ENCODE results near the gene AMBRA1.
"Not testable (repeated sequence)": the region's sequence is repeated elsewhere in the genome, so short reads cannot be mapped to it uniquely, and the experiment has no call there.

The AMBRA1 gene

GRCh38 chr11:46529928-46530574 is 63.8 kb downstream of the AMBRA1 start:
- DNase-seq = no peak

- peak; percentile 12 for DNase-seq
Observed at GRCh38 chr11:46529095-46529905, 64.5 kb downstream of the AMBRA1 start.

- no peak for DNase-seq
Observed at GRCh38 chr11:46528445-46529094, 65.3 kb downstream of the AMBRA1 start.

DNA sequence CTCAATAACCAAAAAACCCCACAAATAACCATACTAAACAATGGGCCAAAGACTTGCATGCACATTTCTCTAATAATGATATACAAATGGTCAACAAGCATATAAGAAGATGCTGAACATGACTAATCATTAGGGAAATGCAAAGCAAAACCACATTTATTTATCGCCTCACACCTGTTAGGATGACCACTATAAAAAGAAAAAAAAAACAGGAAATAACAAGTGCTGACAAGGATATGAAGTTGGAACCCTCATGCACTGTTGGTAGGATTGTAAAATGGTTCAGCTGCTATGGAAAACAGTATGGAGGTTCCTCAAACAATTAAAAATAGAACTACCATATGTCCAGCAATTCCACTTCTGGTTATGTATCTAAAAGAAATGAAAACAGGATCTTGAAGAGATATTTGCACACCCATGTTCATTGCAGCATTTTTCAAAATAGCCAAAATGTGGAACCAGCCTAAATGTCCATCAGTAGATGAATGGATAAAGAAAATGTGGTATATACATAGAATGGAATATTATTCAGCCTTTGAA is 66.2 kb downstream of the AMBRA1 start:
- no peak for DNase-seq

DNA sequence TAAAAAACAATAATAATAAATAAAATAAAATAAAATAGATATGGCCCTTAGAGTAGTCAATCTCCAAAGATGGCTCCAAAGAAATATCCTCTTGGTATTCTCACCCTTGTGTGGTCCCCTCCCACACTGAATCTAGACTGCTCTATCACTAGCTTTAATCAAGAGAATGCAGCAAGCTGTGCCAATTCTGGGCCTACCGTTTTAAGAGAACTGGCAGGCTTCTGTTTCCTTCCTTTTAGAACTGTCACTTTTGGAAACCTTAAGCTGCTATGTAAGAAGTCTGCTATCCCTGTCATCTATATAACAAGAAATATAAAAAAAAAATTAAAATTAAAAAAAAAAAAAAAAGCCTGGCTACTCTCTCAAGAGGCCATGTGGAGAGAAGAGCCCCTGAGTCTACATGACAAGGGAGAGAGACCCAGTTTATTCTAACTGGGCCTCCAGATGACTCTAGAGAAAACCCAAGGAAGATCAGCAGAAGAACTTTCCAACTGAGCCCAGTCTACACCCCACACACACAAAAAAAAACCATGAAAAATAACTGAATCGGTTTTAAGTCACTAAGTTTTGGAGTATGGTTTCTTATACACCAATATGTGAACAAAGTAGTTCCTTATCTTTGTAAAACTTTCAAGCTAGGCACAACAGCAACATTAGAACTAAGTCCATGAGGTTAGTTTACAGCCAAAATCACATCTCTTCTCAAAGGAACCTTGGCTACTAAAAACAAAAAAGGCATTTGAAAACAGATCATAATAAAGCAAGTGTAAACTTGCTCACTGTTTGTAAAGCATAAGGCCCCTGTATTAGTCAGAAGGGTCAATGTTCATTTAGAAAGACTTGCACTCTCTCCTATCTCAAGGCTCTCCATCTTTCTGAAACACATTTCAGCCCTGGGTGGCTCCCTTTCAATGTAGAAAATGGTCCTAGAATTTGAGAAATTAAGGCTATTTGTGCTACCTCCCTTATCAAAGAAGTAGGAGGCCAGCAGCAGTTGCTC is 67.3 kb downstream of the AMBRA1 start:
- DNase-seq = no peak

GRCh38 chr11:46524201-46524770 is 69.5 kb downstream of the AMBRA1 start:
- no peak for DNase-seq

DNA sequence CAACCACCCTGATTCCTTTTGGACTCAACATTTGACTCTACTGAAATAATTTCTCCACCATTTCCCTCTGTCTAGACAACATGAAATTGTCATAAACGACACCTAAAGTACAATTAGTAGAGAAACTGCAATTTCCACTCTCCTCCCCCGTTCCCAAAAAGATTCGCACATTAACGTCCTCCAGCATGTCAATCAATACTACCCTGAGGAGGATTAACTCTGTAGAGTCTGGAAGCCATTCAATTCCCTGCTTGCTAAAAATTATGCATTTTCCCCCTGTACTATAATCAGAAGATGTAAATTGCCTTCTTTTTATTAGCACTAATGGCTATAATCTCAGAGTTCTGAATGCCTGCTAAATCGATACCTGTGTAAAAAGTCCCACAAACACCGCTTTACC is 70.5 kb downstream of the AMBRA1 start:
- DNase-seq = no peak

- DNase-seq = no peak
Observed at GRCh38 chr11:46522682-46523281, 71.0 kb downstream of the AMBRA1 start.

DNA sequence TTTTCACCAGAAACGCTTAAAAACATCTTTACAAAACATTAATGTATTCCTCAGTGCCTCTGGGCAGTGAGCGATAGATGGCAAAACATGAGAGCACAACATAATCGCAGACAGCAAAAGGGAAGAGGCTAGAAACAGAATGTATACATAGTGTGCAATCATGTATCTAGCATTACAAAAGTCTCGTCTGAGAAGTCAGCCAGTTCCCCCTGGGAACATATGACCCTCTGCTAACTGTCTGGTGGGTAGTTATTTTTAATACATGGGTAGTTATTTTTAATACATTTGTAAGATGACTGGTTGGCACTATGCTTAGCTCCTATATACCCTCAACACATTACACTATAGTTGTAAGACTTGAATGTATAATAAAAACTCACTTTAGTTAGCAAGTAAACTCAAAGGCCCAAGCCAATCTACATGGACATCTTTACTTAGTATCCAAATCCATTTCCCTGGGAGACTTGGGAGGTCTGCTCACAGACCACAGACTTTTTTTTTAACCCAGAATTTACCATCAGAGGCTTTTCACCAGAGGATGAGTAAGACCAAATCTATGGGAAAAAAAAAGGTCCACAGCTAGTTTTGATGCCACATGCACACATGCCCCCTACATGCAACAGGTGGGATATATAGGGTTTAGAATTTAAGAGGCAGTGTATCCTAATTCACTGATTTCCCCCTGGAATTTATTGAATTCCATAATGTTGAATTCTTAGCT is 71.7 kb downstream of the AMBRA1 start:
- no peak for DNase-seq

DNA sequence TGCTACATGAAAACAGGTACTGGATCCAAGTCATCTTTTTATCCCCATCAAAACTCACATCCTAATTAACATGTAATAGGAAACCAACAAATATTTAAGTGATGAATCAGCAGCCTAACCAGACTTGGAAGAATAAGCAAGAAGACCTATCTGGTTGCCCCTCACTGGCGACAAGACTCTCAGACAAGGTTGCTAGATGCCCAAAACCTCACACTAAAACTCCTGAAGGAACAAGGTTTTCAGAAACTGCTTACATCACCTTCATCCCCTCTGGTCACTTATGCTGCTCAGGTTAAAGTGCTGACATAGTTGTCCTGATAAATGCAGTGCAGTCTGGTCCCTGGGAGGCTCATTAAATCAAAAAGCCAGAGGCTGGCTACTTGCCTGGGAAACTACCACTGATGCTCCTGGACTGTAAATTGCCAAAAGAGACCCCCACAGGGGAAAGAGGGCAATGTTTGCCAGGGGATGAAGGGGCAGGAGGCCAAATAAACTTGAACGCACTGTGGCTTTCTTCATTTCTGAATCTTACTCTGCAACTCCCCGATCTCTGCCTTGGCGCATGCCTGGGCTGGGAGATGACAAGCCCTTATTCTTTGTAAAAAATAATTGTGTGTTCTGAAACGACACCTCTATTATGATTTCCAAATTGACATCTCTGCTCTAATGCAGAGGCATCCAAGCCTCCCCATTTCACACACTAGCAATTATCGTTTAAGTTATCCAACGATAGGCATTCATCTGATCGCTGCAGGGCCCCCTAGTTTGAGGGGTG is 72.7 kb downstream of the AMBRA1 start:
- peak; percentile 68 for DNase-seq

DNA sequence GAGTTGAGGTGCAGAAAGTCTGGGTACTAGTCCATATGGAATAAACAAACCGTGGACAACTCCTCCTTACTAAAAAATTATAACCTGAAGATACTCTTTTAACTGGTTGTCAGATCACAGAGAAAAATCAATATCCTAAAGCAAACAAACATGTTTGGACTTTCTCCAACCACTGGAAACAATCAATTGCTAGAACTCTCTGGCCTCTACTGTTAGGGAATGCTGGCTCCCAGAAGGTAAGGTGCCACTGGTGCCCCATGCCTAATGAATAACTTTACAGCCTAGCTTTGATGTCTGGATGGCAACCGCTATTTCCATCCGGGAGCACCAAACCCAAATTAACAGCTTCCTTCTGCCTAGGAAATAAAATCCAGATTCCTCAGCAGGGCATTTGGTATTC is 74.5 kb downstream of the AMBRA1 start:
- no peak for DNase-seq

GRCh38 chr11:46518928-46519327 is 74.9 kb downstream of the AMBRA1 start:
- DNase-seq = not testable (repeated sequence)

- DNase-seq = no peak
Observed at GRCh38 chr11:46514370-46514769, 79.5 kb downstream of the AMBRA1 start.

DNA sequence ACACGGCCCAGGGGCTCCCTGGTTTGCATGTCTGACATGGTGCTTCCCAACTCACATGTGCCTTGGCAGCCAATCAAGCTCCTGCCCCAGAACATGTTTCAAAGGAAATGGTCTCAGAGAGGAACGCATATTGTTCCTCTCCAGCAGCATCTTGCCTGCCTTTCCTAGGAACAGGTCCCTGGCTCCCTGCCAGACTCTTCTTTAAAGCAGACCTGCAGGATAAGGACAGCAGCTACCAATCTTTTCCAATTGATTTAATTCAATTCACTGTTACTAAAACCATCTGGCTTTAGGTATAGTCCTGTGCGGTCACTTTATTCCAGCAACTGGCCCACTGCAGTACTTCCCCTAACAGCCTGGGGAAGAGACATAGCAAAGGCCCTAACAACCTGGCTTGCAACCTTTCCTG is 79.9 kb downstream of the AMBRA1 start:
- DNase-seq = no peak

- no peak for DNase-seq
Observed at GRCh38 chr11:46512261-46512881, 81.5 kb downstream of the AMBRA1 start.

DNA sequence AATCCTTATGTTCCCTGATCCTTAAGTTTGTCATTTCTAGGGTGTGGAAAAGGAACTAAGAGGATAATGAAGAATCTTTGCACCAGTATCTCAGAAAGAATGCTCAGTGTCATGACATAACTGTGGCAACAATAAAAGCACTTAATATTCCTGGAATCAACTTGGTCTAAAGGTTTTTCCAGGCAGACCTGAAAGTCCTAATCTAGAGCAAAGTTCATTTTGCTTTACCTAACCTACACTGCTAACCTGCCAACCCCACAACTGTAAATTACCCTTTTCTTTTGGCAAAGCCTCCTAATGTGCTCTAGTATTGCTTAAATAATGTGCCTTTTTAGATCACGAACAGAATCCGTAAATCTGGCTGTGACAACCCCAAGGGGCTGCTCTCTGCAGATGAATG is 82.5 kb downstream of the AMBRA1 start:
- no peak for DNase-seq

GRCh38 chr11:46508360-46508759 is 85.5 kb downstream of the AMBRA1 start:
- no peak for DNase-seq

DNA sequence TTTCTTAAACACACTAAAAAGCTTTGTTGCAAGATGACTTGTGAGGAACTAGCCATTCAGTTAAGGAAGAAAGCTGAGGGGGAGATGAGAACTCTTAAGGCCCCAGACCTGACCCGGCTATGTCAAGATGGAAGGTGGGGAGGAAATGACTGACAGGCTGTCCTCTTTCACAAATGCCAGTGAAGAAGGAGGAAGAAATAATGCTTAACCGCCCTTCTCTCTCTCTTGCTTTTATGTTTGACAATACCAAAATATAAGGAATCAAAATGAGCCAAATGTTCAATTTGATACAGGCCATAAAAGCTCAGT is 87.4 kb downstream of the AMBRA1 start:
- no peak for DNase-seq

DNA sequence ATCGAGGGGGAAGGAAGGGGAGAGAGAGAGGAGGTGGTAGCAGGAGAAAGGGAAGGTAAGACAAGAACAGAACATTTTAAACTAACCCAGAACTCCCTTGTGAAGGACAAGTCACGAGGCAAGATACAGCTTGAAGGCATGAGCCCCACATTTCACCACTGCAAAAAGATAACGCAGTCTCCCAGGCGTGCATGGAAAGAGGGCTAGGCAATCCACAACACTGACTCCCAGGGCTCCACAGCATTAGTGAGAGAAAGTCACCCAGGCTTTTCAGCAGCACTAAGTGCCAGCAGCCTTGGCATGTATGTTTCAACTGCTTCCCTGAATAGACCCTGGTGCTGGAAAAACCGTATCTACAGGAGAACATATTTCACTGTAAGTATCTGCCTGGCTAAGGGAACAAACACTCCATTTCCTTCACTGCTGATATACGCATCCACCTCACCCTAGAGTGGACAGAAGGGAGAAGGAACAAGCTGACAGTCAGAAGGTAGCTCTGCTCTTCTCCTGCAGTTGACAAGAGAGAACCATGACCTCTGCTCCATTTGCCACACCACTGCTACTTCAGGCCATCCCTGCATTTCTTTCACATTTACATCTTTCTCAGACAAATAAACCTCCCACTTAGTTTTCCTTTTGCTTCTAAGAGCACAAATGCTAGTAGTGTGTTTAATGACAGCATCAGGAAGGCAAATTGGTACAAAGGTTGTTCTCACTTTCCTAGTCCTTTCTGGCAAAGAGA is 87.9 kb downstream of the AMBRA1 start:
- DNase-seq = no peak
